ENCODE data around the gene KDF1. TPM values are rescaled to one million over a fixed set of nuclear protein-coding genes. Genes with fewer than 3 reads are reported as not detected.
A peak's percentile ranks its signal among the peaks of the same experiment; 100 is the strongest.

KDF1 gene
- total and polyA plus RNA-seq, 2 of the 13 experiments (the other 11 are each of a cell fraction or from before 2014, with no cell fraction given), result 1.9 to 4.9 TPM

DNA sequence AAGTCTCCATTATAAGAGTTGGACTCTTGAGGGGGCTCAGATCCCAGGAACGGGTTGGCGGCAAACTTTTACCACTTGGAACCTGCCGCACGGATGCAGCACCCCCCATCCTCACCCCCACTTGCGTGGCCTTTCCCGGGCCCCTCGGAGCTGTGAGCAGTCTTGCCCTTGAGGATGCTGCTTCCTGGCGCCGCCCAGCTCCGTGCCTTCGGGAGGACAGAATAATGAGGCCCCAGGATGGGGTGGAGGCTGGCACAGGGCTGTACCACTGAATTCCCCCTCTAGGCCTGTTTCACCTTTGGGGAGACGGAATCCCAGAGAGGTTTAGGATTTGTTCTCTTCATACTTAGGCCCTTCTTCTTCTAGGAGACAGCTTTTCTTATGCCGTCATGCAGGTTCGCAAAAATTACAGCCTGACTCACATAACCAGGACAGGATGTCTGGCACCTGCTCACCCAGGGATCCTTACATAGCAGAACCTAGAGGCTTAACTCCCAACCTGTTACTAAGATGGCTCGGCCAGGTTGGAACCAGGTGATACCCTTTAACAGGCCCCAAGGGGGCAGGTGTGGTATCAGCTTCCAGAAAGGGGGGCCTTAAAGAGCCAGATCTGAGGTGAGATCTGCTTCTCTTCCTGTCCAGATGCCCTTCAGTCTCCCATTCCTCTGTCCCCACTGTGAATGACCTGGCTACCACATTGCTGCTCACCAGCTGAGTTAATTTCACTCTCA lies 34.7 kb upstream of the KDF1 start (continued):
- TF ChIP-seq, protein P1, sequence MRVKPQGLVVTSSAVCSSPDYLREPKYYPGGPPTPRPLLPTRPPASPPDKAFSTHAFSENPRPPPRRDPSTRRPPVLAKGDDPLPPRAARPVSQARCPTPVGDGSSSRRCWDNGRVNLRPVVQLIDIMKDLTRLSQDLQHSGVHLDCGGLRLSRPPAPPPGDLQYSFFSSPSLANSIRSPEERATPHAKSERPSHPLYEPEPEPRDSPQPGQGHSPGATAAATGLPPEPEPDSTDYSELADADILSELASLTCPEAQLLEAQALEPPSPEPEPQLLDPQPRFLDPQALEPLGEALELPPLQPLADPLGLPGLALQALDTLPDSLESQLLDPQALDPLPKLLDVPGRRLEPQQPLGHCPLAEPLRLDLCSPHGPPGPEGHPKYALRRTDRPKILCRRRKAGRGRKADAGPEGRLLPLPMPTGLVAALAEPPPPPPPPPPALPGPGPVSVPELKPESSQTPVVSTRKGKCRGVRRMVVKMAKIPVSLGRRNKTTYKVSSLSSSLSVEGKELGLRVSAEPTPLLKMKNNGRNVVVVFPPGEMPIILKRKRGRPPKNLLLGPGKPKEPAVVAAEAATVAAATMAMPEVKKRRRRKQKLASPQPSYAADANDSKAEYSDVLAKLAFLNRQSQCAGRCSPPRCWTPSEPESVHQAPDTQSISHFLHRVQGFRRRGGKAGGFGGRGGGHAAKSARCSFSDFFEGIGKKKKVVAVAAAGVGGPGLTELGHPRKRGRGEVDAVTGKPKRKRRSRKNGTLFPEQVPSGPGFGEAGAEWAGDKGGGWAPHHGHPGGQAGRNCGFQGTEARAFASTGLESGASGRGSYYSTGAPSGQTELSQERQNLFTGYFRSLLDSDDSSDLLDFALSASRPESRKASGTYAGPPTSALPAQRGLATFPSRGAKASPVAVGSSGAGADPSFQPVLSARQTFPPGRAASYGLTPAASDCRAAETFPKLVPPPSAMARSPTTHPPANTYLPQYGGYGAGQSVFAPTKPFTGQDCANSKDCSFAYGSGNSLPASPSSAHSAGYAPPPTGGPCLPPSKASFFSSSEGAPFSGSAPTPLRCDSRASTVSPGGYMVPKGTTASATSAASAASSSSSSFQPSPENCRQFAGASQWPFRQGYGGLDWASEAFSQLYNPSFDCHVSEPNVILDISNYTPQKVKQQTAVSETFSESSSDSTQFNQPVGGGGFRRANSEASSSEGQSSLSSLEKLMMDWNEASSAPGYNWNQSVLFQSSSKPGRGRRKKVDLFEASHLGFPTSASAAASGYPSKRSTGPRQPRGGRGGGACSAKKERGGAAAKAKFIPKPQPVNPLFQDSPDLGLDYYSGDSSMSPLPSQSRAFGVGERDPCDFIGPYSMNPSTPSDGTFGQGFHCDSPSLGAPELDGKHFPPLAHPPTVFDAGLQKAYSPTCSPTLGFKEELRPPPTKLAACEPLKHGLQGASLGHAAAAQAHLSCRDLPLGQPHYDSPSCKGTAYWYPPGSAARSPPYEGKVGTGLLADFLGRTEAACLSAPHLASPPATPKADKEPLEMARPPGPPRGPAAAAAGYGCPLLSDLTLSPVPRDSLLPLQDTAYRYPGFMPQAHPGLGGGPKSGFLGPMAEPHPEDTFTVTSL (CRISPR knock-in tag; IDR thresholded peaks at IDR 0.05; ENCODE audit: borderline replicate concordance), result no peak
- TF ChIP-seq POGZ (CRISPR knock-in tag; IDR thresholded peaks at IDR 0.05), result no peak
- TF ChIP-seq NCOA1 (CRISPR knock-in tag; IDR thresholded peaks at IDR 0.05), result no peak
- no peak; the same call in 1 of the 2 replicates for TF ChIP-seq ZNF501 (CRISPR knock-in tag; IDR thresholded peaks at IDR 0.05)
- no peak for TF ChIP-seq NR3C1 (CRISPR knock-in tag; IDR thresholded peaks at IDR 0.05)
- TF ChIP-seq GPN1 (CRISPR knock-in tag; IDR thresholded peaks at IDR 0.05; ENCODE audit: borderline replicate concordance), result no peak
- no peak for TF ChIP-seq HOXD1 (CRISPR knock-in tag; IDR thresholded peaks at IDR 0.05)
- peak; percentile 13; the same call in 1 of the 2 replicates for TF ChIP-seq KAT8 (CRISPR knock-in tag; IDR thresholded peaks at IDR 0.05)
- 0 out of 2 replicates have a peak, but pooled peaks have one; percentile 35 for TF ChIP-seq TGIF2 (CRISPR knock-in tag; IDR thresholded peaks at IDR 0.05)
- TF ChIP-seq, protein P2, sequence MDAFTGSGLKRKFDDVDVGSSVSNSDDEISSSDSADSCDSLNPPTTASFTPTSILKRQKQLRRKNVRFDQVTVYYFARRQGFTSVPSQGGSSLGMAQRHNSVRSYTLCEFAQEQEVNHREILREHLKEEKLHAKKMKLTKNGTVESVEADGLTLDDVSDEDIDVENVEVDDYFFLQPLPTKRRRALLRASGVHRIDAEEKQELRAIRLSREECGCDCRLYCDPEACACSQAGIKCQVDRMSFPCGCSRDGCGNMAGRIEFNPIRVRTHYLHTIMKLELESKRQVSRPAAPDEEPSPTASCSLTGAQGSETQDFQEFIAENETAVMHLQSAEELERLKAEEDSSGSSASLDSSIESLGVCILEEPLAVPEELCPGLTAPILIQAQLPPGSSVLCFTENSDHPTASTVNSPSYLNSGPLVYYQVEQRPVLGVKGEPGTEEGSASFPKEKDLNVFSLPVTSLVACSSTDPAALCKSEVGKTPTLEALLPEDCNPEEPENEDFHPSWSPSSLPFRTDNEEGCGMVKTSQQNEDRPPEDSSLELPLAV (CRISPR knock-in tag; conservative IDR thresholded peaks at IDR 0.05; ENCODE audit: low read depth), result no peak
- peak; percentile 16; the same call in 1 of the 2 replicates for TF ChIP-seq ZNF605 (CRISPR knock-in tag; IDR thresholded peaks at IDR 0.05)
- TF ChIP-seq ZSCAN21 (CRISPR knock-in tag; IDR thresholded peaks at IDR 0.05; ENCODE audit: borderline replicate concordance), result no peak
- TF ChIP-seq, protein P3, sequence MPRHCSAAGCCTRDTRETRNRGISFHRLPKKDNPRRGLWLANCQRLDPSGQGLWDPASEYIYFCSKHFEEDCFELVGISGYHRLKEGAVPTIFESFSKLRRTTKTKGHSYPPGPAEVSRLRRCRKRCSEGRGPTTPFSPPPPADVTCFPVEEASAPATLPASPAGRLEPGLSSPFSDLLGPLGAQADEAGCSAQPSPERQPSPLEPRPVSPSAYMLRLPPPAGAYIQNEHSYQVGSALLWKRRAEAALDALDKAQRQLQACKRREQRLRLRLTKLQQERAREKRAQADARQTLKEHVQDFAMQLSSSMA (CRISPR knock-in tag; IDR thresholded peaks at IDR 0.05), result no peak
- no peak for TF ChIP-seq ETV6 (CRISPR knock-in tag; conservative IDR thresholded peaks at IDR 0.05)
- TF ChIP-seq ZEB1 (IDR thresholded peaks at IDR 0.05; ENCODE audit: insufficient replicate concordance, low read depth), result no peak
- no peak for TF ChIP-seq FOXK2 (IDR thresholded peaks at IDR 0.05)
- no peak for TF ChIP-seq ZNF136 (CRISPR knock-in tag; IDR thresholded peaks at IDR 0.05; ENCODE audit: low read depth)
- peak; percentile 66 for TF ChIP-seq AGO2 (optimal IDR thresholded peaks at IDR 0.05; ENCODE audit: low read depth, low read length)
- no peak for TF ChIP-seq ZNF614 (CRISPR knock-in tag; IDR thresholded peaks at IDR 0.05; ENCODE audit: borderline replicate concordance)
- no peak for TF ChIP-seq PBX2 (CRISPR knock-in tag; IDR thresholded peaks at IDR 0.05)
- TF ChIP-seq ZNF205 (CRISPR knock-in tag; IDR thresholded peaks at IDR 0.05), result no peak
- no peak for TF ChIP-seq HOXA5 (CRISPR knock-in tag; IDR thresholded peaks at IDR 0.05)
